HG03378 (cell line): ENCODE results near the gene PDE3A.
"Not testable (repeated sequence)": the region's sequence is repeated elsewhere in the genome, so short reads cannot be mapped to it uniquely, and the experiment has no call there.

Source experiments
- ATAC-seq: cut with Tn5 transposase; IDR thresholded peaks from one replicate; pipeline ENCODE4 v1.9.1; 2021; ENCODE audit warnings: mild to moderate bottlenecking, moderate library complexity; ENCODE audit not compliant: unreplicated experiment

Gene PDE3A

GRCh38 chr12:20546267-20546666 lies 177.9 kb downstream of the PDE3A start:
- no peak for ATAC-seq

GRCh38 chr12:20547816-20548575 lies 179.7 kb downstream of the PDE3A start:
- ATAC-seq: no peak

GRCh38 chr12:20548611-20549010 lies 180.3 kb downstream of the PDE3A start:
- no peak for ATAC-seq

GRCh38 chr12:20549108-20549719 lies 180.9 kb downstream of the PDE3A start:
- no peak for ATAC-seq

- not testable (repeated sequence) for ATAC-seq
These were observed 183.6 kb downstream of the PDE3A start for GRCh38 chr12:20551742-20552442.

DNA sequence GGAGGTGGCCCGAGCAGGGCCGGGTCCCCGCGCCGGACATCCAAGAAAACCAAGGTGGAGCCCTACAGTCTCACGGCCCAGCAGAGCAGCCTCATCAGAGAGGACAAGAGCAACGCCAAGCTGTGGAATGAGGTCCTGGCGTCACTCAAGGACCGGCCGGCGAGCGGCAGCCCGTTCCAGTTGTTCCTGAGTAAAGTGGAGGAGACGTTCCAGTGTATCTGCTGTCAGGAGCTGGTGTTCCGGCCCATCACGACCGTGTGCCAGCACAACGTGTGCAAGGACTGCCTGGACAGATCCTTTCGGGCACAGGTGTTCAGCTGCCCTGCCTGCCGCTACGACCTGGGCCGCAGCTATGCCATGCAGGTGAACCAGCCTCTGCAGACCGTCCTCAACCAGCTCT lies 184.2 kb downstream of the PDE3A start:
- not testable (repeated sequence) for ATAC-seq

DNA sequence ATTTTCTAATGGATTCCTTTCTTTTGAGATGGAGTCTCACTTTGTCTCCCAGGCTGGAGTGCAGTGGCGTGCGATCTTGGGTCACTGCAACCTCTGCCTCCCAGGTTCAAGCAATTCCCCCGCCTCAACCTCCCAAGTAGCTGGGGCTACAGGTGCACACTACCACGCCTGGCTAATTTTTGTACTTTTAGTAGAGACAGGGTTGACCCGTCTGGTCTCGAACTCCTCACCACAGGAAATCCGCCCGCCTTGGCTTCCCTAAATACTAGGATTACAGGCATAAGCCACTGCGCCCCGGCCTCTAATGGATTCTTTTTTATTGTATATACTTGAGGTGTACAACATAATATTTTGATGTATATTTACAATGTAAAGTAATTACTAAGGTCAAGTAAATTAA lies 186.7 kb downstream of the PDE3A start:
- ATAC-seq: no peak

DNA sequence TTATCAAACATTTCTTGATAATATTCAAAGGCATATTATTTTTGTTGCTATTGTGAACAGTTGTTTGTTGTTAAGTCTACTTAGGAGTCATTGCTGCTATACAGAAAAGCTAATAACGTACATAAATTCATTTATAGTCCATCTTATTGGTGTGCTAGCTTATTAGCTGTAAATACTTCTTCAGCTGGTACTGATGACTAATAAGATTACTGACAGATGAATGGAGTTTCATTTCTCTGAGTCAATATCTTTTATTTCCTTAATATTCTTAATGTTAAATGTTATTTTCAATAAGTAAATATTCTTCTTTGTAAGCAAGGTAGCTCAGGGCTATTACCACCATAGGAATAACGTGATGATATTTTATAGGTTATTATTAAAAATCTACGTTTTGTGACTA lies 187.4 kb downstream of the PDE3A start:
- no peak for ATAC-seq

GRCh38 chr12:20557096-20557495 lies 188.8 kb downstream of the PDE3A start:
- ATAC-seq: no peak

GRCh38 chr12:20560935-20561334 lies 192.6 kb downstream of the PDE3A start:
- ATAC-seq: no peak

GRCh38 chr12:20561871-20562270 lies 193.5 kb downstream of the PDE3A start:
- ATAC-seq: no peak

DNA sequence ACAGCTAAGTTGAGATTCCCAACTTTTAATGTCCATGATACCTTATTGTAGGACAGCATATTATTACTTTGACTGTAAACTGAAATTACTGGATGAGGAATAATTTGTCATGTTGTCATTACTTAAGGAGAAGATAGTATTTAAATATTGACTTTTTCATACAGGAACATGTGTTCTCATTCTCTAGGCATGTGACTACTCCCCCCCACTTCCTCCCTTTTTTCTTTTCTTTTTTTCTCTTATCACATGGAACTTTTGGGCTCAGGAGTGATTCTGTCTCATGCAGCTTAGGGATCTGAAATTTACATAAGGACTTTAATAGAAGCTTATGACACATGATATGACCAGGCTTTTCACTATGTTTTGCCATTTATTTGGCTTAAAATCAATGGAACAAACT lies 199.1 kb downstream of the PDE3A start:
- no peak for ATAC-seq

- no peak for ATAC-seq
These were observed 204.1 kb downstream of the PDE3A start for GRCh38 chr12:20572451-20572850.

GRCh38 chr12:20576528-20576927 lies 208.2 kb downstream of the PDE3A start:
- no peak for ATAC-seq

DNA sequence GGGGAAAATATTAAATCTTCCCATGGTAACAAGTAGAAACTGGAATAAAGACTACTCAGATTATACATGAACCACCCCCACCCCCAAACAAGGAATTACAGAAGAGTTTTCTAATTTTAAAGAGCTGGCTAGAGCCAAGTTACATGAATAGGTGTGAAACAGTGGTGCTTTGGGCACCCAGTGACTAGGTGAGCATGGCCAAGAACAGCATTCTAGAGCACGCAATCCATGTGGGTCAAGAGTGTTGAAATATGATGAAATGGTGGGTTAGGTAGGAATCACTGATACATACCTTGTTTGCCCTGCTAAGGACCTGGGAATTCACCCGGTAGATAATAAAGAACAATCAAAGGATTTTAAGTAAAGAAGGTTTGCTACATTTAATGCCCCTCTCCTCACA lies 208.7 kb downstream of the PDE3A start:
- no peak for ATAC-seq

DNA sequence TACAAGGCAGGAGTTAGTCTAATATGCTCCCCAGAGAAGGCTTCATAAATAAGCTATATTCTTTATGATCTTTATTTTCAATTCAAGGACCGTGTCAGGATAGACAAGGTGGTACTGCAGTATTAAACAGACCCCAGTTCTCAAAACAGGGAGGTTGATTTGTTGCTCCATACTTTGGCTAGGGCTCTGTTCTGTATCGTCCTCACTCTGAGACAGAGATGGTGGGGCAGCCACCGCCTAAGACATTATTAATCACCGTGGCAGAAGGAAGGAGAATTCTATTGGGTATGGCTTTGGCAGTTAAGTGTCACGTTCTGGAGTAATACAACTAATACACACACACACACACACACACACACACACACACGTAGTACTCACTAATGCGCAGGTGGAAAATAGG lies 209.8 kb downstream of the PDE3A start:
- no peak for ATAC-seq

DNA sequence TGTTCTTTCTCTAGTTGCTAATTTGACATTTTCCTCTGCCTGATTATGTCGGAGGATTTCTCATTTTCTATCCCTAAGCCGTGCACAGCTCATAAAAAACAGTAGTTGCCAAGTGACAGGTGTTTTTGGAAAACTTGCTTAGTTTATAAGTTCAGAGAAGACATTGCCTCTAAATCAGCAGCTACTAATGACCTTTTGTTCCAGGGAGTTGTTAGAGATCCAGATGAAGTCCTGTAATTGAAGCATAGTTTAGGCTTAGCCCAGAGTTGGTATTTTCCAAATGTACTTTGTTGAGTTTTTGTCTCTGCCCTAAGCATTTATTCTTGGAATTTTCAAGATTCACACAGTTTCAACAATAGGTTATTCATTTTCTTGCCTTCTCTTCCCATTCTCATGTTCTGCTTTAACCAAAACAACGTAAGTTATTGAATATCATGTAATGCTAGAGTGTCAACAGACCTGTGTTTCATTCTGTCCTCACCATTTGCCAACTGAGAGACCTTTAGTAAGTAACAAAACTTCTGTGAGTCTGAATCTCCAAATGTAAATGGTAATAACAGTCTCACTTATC lies 216.8 kb downstream of the PDE3A start:
- no peak for ATAC-seq

- ATAC-seq: no peak
These were observed 217.6 kb downstream of the PDE3A start for GRCh38 chr12:20585913-20586312.

DNA sequence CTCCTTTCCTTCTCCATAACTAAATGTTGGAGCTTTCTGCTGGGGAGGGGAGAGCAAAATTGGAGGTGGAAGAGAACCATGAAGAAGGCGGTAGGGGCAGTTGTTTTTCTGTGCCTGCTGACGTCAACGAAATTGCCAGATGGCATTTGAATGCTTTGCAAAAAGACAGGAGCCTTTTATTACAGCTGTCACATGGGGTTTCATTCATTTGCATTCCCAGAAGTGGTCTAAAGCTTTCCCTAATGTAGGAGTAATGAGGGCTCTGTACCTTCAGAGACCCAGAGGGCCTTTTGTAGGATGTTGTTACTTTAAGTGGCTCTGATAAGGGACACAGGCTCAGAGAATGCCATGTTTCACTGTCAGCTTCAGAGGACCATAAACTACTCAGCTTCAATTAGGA lies 219.7 kb downstream of the PDE3A start:
- ATAC-seq: no peak

GRCh38 chr12:20590570-20590969 lies 222.2 kb downstream of the PDE3A start:
- no peak for ATAC-seq

GRCh38 chr12:20592556-20592955 lies 224.2 kb downstream of the PDE3A start:
- ATAC-seq: no peak

- ATAC-seq: no peak
These were observed 225.3 kb downstream of the PDE3A start for GRCh38 chr12:20593611-20594010.
